ENCODE measurements around the gene PPP1R12B. TPM values are rescaled to one million over a fixed set of nuclear protein-coding genes. Genes with fewer than 3 reads are reported as not detected.
"Not testable (repeated sequence)": the region's sequence is repeated elsewhere in the genome, so short reads cannot be mapped to it uniquely, and the experiment has no call there.

The PPP1R12B gene
- total and polyA plus RNA-seq, 5 experiments from 2014 or later: 4.6 to 29.8 (median 7.7) TPM

DNA sequence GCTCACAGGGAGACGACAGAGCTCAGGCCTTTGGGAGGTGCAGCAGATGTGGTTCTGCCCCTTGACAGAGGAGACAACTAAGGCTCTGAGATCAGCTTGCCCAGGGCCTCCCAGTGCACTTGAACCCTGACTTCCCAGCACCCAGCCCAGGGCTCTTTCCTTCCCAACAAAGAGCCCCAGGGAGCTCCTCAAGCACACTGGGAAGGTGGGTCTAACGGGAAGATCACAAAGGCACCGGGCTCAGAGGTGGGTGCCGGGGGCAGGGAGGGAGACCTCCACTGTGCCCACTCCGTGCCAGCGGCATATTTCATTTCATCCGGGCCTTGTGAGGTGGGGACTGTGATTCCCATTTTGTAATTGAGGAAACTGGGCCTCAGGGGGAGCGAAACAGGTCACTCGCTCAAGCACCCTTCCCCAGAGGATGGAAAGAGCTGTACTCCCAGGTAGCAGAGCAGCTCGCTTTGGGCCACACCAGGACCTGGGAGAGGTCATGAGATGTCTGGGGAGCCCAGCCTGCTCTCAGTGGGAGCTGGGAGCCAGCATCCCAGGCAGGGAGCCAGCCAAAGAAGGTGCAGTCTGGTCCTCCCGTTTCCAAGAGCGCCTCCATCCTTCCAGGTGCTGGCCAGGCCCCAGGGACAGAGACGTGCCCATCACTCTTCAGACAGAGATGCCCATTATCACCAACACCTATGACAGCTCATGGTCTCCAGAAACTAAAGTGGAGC is 279.5 kb downstream of the PPP1R12B start:
- POLR2A ChIA-PET: no interaction called here
- H3K4me3 Mint-ChIP-seq: peak overlapping the region in 6 of 10 donors; percentile 11 to 84 (median 47)
- DNase-seq (peak in 1 of 10 donors; percentile 52), ATAC-seq (no peak)
- H3K27me3 Mint-ChIP-seq: peaks cover 5 to 42% (median 24%) of the 10 kb centered on the region in 5 donors
- H3K27ac Mint-ChIP-seq: no peak overlapping the region
- no peaks in the 10 kb centered on the region for H3K9me3 Mint-ChIP-seq
- H3K4me1 Mint-ChIP-seq: peaks cover 25 to 57% (median 46%) of the 10 kb centered on the region in 4 donors
- H3K36me3 Mint-ChIP-seq: no peaks in the 10 kb centered on the region

DNA sequence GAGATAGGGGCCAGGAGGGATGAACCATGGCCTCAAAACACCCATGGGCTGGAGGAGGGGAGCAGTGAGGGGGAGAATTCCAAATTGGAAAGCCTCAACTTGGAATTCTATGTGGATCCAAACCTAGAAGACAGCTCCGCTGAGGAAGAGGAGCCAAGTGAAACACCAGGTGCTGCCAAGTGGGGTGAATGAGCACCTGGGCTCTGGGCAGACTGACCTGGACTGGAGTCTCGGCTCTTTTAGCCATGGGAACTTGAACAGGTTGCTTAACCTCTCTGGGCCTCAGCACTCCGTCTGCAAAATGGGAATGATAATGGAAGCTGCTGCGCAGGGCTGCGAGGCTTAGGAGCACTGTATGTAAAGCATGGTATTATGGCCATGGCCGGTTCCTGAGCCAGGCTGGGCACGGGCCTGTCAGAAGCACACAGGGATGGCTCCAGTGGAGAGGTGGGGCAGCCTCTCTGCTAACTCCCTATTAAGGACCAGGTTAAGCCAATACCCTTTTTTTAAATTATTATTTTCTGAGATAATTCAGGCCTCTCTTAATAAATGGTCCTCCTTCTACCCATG is 280.2 kb downstream of the PPP1R12B start:
- Mint-ChIP-seq H3K36me3 (no peaks in the 10 kb centered on the region), H3K9me3 (no peaks in the 10 kb centered on the region), H3K4me1 (peaks cover 25 to 57% (median 46%) of the 10 kb centered on the region in 4 donors), H3K27me3 (peaks cover 5 to 45% (median 25%) of the 10 kb centered on the region in 5 donors), H3K4me3 (peak overlapping the region; percentile 36 to 86 (median 70)), H3K27ac (peak overlapping the region in 7 of 10 donors; percentile 3 to 88 (median 62))
- peak in 1 of 2 donors; percentile 12 for ATAC-seq
- DNase-seq: peak in 1 of 10 donors; percentile 35
- POLR2A ChIA-PET: no interaction called here

GRCh38 chr1:202629257-202629811 is 280.8 kb downstream of the PPP1R12B start:
- peaks cover 5 to 45% (median 26%) of the 10 kb centered on the region in 5 donors for H3K27me3 Mint-ChIP-seq
- H3K36me3 Mint-ChIP-seq, POLR2A ChIA-PET, H3K9me3 Mint-ChIP-seq: not testable (repeated sequence)
- ATAC-seq (peak; percentile 92 to 97), DNase-seq (peak in 7 of 10 donors; percentile 33 to 84 (median 65))
- peaks cover 25 to 57% (median 46%) of the 10 kb centered on the region in 4 donors for H3K4me1 Mint-ChIP-seq
- H3K27ac Mint-ChIP-seq: peak overlapping the region in 9 of 10 donors; percentile 3 to 88 (median 62)
- H3K4me3 Mint-ChIP-seq: peak overlapping the region; percentile 36 to 86 (median 70)

DNA sequence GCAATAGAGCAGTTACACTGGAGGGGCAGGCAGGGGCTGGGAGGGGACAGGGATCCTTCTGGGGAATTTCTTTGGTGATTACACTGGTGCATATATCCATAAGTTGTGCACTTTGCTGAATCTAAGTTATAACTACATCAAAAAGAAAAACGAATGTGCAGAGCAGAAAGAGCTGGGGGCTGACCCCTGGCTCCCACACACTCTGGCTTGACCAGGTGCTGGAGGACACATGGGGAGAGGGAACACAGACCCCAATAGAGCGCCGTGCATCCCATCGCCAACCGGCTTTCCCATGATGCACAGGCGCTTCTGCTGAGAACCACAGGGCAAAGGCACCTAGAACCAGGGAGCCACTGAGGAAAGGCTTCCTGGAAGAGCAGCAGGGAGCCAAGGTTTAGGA is 281.6 kb downstream of the PPP1R12B start:
- peak overlapping the region in 2 of 10 donors; percentile 3 to 62 for H3K27ac Mint-ChIP-seq
- H3K4me3 Mint-ChIP-seq: peak overlapping the region in 3 of 10 donors; percentile 5 to 62 (median 41)

DNA sequence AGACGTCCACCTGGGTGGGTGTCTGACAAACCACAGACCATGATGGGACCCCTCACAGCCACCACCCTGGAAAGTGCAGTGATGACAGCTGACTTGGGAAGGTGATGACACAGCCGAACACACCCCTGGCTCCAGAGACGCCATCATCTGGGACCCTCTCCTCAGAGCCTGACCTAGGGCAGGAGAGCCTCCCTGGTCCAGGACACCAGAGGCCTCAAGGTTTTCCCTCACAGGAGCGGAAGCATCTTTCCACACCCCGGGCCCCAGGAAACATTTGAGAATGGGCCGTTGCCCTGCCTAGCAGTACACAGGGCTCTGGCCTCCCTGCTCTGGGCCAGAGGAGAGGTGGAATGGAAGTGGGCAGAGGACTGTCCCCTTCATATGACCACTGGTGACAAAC is 282.0 kb downstream of the PPP1R12B start:
- Mint-ChIP-seq H3K36me3 (no peaks in the 10 kb centered on the region), H3K4me3 (no peak overlapping the region), H3K27ac (no peak overlapping the region), H3K27me3 (peaks cover 5 to 57% (median 34%) of the 10 kb centered on the region in 5 donors), H3K9me3 (no peaks in the 10 kb centered on the region), H3K4me1 (peaks cover 25 to 55% (median 45%) of the 10 kb centered on the region in 4 donors)
- POLR2A ChIA-PET: interaction anchor here (0.6 kb wide), 1 partner anchor 256 kb away, joined by 5 read pairs; no protein-coding TSS in a partner anchor
- DNase-seq (peak in 1 of 10 donors; percentile 59), ATAC-seq (no peak)

More for the DNA sequence above, 281.6 kb downstream of the PPP1R12B start:
- POLR2A ChIA-PET: interaction anchor here (0.6 kb wide), 1 partner anchor 257 kb away, joined by 5 read pairs; no protein-coding TSS in a partner anchor
- peaks cover 25 to 57% (median 46%) of the 10 kb centered on the region in 4 donors for H3K4me1 Mint-ChIP-seq
- ATAC-seq, H3K36me3 Mint-ChIP-seq, H3K9me3 Mint-ChIP-seq: not testable (repeated sequence)
- peak in 1 of 10 donors; percentile 4 for DNase-seq
- peaks cover 5 to 52% (median 30%) of the 10 kb centered on the region in 5 donors for H3K27me3 Mint-ChIP-seq

- H3K27ac Mint-ChIP-seq: peak overlapping the region in 1 of 10 donors; percentile 16
- peaks cover 3 to 65% (median 35%) of the 10 kb centered on the region in 5 donors for H3K27me3 Mint-ChIP-seq
- POLR2A ChIA-PET: interaction anchor here (1.2 kb wide), 1 partner anchor 12 kb away, joined by 3 read pairs; no protein-coding TSS in a partner anchor
- no peak overlapping the region for H3K4me3 Mint-ChIP-seq
- peaks cover 25 to 52% (median 44%) of the 10 kb centered on the region in 4 donors for H3K4me1 Mint-ChIP-seq
- ATAC-seq: no peak
- DNase-seq: peak in 1 of 10 donors; percentile 50
- H3K9me3 Mint-ChIP-seq: no peaks in the 10 kb centered on the region
- H3K36me3 Mint-ChIP-seq: no peaks in the 10 kb centered on the region
Observed at GRCh38 chr1:202631076-202631923, 282.8 kb downstream of the PPP1R12B start.

GRCh38 chr1:202632241-202632640 is 283.7 kb downstream of the PPP1R12B start:
- no peaks in the 10 kb centered on the region for H3K36me3 Mint-ChIP-seq
- H3K9me3 Mint-ChIP-seq: no peaks in the 10 kb centered on the region
- no peak for ATAC-seq
- no peak overlapping the region for H3K4me3 Mint-ChIP-seq
- peaks cover 25 to 47% (median 40%) of the 10 kb centered on the region in 4 donors for H3K4me1 Mint-ChIP-seq
- H3K27ac Mint-ChIP-seq: peak overlapping the region in 1 of 10 donors; percentile 50
- H3K27me3 Mint-ChIP-seq: peaks cover 5 to 72% (median 42%) of the 10 kb centered on the region in 5 donors
- POLR2A ChIA-PET: interaction anchor here (1.2 kb wide), 1 partner anchor 12 kb away, joined by 3 read pairs; no protein-coding TSS in a partner anchor
- DNase-seq: peak in 1 of 10 donors; percentile 35

DNA sequence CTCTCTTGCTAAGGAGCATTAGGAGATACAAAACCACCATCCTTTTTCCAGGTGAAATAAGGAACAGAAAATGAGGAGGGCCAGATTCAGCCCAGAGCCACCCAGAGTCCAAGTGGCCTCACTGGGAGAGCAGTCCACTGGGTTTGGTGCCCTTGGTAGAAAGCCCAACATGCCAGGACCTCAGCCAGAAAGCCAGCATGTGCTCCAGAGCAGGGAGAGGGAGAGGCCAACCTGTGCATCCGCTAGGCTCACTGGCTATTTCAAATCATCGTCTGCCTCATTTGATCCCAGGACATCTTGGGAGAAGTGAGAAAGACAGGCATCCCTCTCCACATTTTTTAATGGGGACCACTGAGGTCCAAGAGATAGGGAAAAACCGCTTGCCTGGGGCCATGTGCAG is 287.7 kb downstream of the PPP1R12B start:
- H3K27ac Mint-ChIP-seq, POLR2A ChIA-PET: not testable (repeated sequence)
- peaks cover 6 to 12% (median 9%) of the 10 kb centered on the region in 4 donors for H3K4me1 Mint-ChIP-seq

GRCh38 chr1:202637321-202638018 is 289.0 kb downstream of the PPP1R12B start:
- H3K36me3 Mint-ChIP-seq, H3K9me3 Mint-ChIP-seq, DNase-seq, H3K4me3 Mint-ChIP-seq, POLR2A ChIA-PET, H3K27ac Mint-ChIP-seq, ATAC-seq: not testable (repeated sequence)
- H3K4me1 Mint-ChIP-seq: peaks cover 0 to 13% (median 6%) of the 10 kb centered on the region in 4 donors
- H3K27me3 Mint-ChIP-seq: peaks cover 30 to 95% (median 60%) of the 10 kb centered on the region in 5 donors

More for the DNA sequence above, 287.7 kb downstream of the PPP1R12B start:
- not testable (repeated sequence) for ATAC-seq, H3K4me3 Mint-ChIP-seq, DNase-seq, H3K36me3 Mint-ChIP-seq, H3K9me3 Mint-ChIP-seq
- peaks cover 23 to 96% (median 60%) of the 10 kb centered on the region in 5 donors for H3K27me3 Mint-ChIP-seq

DNA sequence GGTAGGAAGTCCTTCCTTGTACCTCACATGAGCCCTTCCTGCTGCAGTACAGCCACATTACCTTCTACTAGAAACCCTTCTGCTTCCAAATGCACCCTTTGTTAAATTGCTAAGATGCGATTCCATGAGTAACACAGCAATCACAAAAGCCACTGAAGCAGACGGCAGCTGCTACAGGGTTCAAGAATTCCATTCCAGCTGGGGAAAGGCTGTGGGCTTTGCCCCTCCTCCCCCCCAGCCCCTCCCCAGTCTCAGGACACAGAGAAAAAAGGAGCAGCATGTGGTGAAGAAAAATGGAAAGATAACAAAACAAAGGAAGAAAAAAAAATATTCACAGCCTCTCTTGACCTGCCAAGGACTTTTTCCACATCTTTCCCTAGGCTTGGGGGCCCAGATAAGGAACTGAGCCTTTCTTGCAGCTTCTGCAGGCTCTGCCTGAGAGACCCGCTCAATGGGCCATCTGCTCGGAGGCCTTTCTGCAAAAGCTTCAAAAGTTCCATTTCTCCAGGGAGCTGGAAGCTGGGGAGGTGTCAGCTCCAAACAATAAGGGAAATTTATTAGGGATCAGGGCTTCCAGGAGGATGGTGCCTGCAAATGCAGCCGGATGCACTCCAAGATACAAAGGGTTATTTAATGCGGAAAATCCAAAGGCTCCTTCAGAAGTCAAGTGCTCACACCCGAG is 289.7 kb downstream of the PPP1R12B start:
- no peaks in the 10 kb centered on the region for H3K9me3 Mint-ChIP-seq
- H3K4me1 Mint-ChIP-seq: peaks cover 4 to 19% (median 12%) of the 10 kb centered on the region in 4 donors
- no peak overlapping the region for H3K27ac Mint-ChIP-seq
- H3K36me3 Mint-ChIP-seq: peaks cover 0 to 2% (median 0%) of the 10 kb centered on the region in 3 donors
- POLR2A ChIA-PET: no interaction called here
- H3K27me3 Mint-ChIP-seq: peaks cover 28 to 95% (median 61%) of the 10 kb centered on the region in 5 donors
- ATAC-seq (no peak), DNase-seq (no peak)
- H3K4me3 Mint-ChIP-seq: no peak overlapping the region

Measured in naive thymus-derived CD8-positive, alpha-beta T cell (primary cell).